ENCODE results near the gene RAX2.

Gene RAX2

GRCh38 chr19:3803114-3803888 is 31.3 kb upstream of the RAX2 start:
- TF ChIP-seq CTCF (IDR thresholded peaks at IDR 0.05; ENCODE audit: insufficient read depth, missing control alignments): no peak
- FAIRE-seq (no peak), DNase-seq (ENCODE audit: insufficient read length, low spot score) (no peak)

DNA sequence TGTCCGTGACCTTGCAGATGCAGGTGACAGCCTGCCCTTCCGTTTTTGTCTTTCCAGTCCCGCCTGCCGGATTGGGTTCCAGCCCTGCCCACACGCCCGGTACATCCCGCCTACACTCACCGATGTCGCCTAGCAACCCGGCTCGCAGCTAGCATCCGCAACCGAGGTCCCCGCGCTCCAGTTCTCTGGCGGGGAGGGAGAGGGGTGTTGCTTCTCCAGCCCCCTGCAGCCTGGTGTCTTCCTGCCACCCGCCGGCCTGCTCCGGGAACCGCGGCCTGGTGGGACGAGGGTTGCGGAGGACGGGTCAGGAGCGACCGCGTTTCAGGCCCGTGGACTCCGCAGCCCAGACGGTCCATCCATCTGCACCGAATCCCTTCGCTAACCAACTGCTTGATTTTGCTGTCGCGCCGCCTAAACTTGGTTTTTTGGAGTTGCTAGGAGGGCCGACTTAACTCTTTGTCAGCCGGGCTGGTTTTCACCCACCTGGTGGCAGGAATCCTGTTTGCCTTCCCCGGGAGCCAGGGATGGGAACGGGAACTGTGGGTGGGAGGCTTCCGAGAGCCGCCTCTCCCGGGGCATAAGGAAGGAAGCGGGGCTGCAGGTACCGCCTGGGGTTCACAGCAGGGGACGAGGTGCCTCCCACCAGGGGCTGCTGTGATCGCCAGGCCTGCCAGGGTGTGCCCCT is 29.5 kb upstream of the RAX2 start:
- no peak for DNase-seq (ENCODE audit: insufficient read length, low spot score)
- no peak for FAIRE-seq
- TF ChIP-seq CTCF (IDR thresholded peaks at IDR 0.05; ENCODE audit: insufficient read depth, missing control alignments): no peak

DNA sequence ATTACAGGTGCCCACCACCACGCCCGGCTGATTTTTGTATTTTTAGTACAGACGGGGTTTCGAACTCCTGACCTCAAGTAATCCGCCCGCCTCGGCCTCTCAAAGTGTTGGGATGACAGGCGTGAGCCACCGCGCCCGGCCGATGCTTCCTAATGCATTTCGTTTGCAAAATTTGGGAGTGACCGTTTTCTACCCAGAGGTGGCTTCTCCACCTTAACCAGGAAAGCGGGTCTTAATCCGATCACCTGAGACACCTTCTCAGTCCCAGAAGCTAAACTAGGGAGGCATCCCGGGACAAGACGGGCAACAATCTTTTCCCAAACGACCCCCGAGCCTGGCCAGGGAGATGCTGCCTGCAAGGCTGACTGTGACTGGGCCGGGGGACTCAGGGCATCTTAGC is 29.0 kb upstream of the RAX2 start:
- no peak for TF ChIP-seq CTCF (IDR thresholded peaks at IDR 0.05; ENCODE audit: insufficient read depth, missing control alignments)
- FAIRE-seq: no peak
- no peak for DNase-seq (ENCODE audit: insufficient read length, low spot score)

- FAIRE-seq: no peak
These were observed 26.1 kb upstream of the RAX2 start for GRCh38 chr19:3798137-3798536.

GRCh38 chr19:3796358-3796757 is 24.3 kb upstream of the RAX2 start:
- no peak for DNase-seq (ENCODE audit: insufficient read length, low spot score)
- no peak for TF ChIP-seq CTCF (IDR thresholded peaks at IDR 0.05; ENCODE audit: insufficient read depth, missing control alignments)
- FAIRE-seq: no peak

More at GRCh38 chr19:3798137-3798536, 26.1 kb upstream of the RAX2 start:
- no peak for TF ChIP-seq CTCF (IDR thresholded peaks at IDR 0.05; ENCODE audit: insufficient read depth, missing control alignments)
- DNase-seq (ENCODE audit: insufficient read length, low spot score): no peak

GRCh38 chr19:3793799-3794198 is 21.8 kb upstream of the RAX2 start:
- no peak for FAIRE-seq
- no peak for TF ChIP-seq CTCF (IDR thresholded peaks at IDR 0.05; ENCODE audit: insufficient read depth, missing control alignments)
- DNase-seq (ENCODE audit: insufficient read length, low spot score): no peak

DNA sequence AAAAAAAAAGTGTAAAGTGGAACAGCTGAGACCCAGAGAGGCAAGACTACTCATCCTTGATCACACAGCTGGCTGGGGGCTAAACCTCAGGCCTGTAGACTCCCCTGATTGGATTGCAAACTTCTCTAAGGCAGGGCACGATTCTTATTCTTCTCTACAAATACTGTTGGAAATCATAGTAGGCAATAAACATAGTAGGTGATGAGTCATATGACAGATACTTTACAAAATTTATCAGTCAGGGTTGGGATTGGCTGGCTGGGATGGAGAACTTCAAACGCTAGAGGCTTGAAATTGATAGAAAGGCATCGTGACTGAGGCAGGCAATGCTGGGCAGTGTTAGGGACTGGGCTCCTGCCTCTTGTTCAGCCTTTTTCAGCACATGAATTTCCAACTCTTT is 20.1 kb upstream of the RAX2 start:
- DNase-seq (ENCODE audit: insufficient read length, low spot score): no peak
- no peak for TF ChIP-seq CTCF (IDR thresholded peaks at IDR 0.05; ENCODE audit: insufficient read depth, missing control alignments)
- no peak for FAIRE-seq

All from D721Med (cell line).